Spleen (tissue), 11 donors: Measurements from ENCODE around the gene RHBDF2. TPM values are rescaled to one million over a fixed set of nuclear protein-coding genes. Genes with fewer than 3 reads are reported as not detected.
A peak's percentile ranks its signal among the peaks of the same experiment; 100 is the strongest.

ENCODE experiments used
- DNase-seq: peaks from one replicate; pipeline ENCODE4 v3.0.0-alpha.2; 2020
- H3K27ac ChIP-seq, 8 donors: fragments of 200-600 bp; sonication (generic) in 7 of 8; 1 replicate in 4 of 8; 2 replicates in 4 of 8; pipeline versions ENCODE4 v1.5.0 to v1.8.0; 2016 to 2021; ENCODE audit warnings: inconsistent platforms in 4 of 8, mild to moderate bottlenecking in 4 of 8, moderate library complexity in 1 of 8
- H3K27me3 ChIP-seq, 7 donors: fragments of 200-600 bp; sonication (generic) in 6 of 7; replicated peaks in 1 of 7; 1 replicate in 4 of 7; 2 replicates in 3 of 7; pipeline versions ENCODE4 v1.5.0 to v1.8.0; 2016 to 2021; ENCODE audit warnings: inconsistent platforms in 3 of 7, mild to moderate bottlenecking in 1 of 7
- H3K36me3 ChIP-seq, 6 donors: fragments of 200-600 bp; sonication (generic) in 5 of 6; 1 replicate in 4 of 6; 2 replicates in 2 of 6; pipeline versions ENCODE4 v1.5.0 to v1.8.0; 2016 to 2021; ENCODE audit warnings: inconsistent platforms in 2 of 6
- H3K4me1 ChIP-seq, 6 donors: fragments of 200-600 bp; sonication (generic) in 5 of 6; 1 replicate in 3 of 6; 2 replicates in 3 of 6; pipeline versions ENCODE4 v1.5.0 to v1.8.0; 2016 to 2021; ENCODE audit warnings: inconsistent platforms in 3 of 6
- H3K4me3 ChIP-seq, 8 donors: fragments of 200-600 bp; sonication (generic) in 7 of 8; 1 replicate in 4 of 8; 2 replicates in 4 of 8; pipeline versions ENCODE4 v1.5.0 to v1.8.0; 2016 to 2021; ENCODE audit warnings: inconsistent platforms in 4 of 8, mild to moderate bottlenecking in 4 of 8, moderate library complexity in 2 of 8
- H3K9me3 ChIP-seq, 8 donors: fragments of 200-600 bp; sonication (generic) in 7 of 8; 1 replicate in 4 of 8; 2 replicates in 4 of 8; pipeline versions ENCODE4 v1.5.0 to v1.8.0; 2016 to 2021; ENCODE audit warnings: inconsistent platforms in 4 of 8
- CTCF ChIP-seq, 11 experiments: fragments of 200-600 bp in 7 of 11; fragments of 450-650 bp in 4 of 11; sonication (generic) in 4 of 11; IDR thresholded peaks in 8 of 11; conservative IDR thresholded peaks in 3 of 11; 1 replicate in 7 of 11; 2 replicates in 4 of 11; pipeline versions ENCODE4 v1.4.0 to v1.8.0; 2016 to 2021; ENCODE audit warnings: antibody characterized with exemption in 11 of 11, inconsistent platforms in 4 of 11, mild to moderate bottlenecking in 1 of 11
- POLR2A ChIP-seq, 3 donors: fragments of 450-650 bp; IDR thresholded peaks; one replicate each; pipeline ENCODE4 v1.5.1; 2017; ENCODE audit warnings: antibody characterized with exemption in 3 of 3, mild to moderate bottlenecking in 1 of 3
- POLR2AphosphoS5 ChIP-seq, 3 donors: sonication (generic); formaldehyde crosslinking; IDR thresholded peaks; one replicate each; pipeline ENCODE4 v1.5.1; 2017; ENCODE audit warnings: antibody characterized with exemption in 3 of 3
- WGBS, 5 donors: extraction: QIAGEN DNeasy Blood & Tissue Kit in 3 of 5; methylation state at CpG; one replicate each; pipeline versions ENCODE4 v1.1.5 to v1.1.7; 2013 to 2018; 5-methylcytosine and 5-hydroxymethylcytosine counted together
- intact Hi-C: fragments of 100-400 bp; cut with DNase I; formaldehyde crosslinking; loops from one replicate; pipeline ENCODE4 v1.15.0; 2023; ENCODE audit warnings: low total_unique reads
- polyA plus RNA-seq, 3 donors: library from polyadenylated mRNA; stranded (reverse); fragments of 200-250 nt; gene quantifications; one replicate each; pipeline ENCODE4 v1.2.1, GENCODE V29; 2013
- total RNA-seq, 7 donors: library from RNA; depleted of rRNA in 3 of 7; stranded (reverse); fragments of >200 nt in 3 of 7; fragmentation: NEBNext Ultra II Directional in 4 of 7; extraction: Animal tissue kit (Norgen Biotek cat#: 25700) in 4 of 7; gene quantifications; one replicate each; pipeline versions ENCODE4 v1.1.0 to v1.2.1, GENCODE V29; 2016 to 2021
- donor health status: healthy with polysubstance abuse.
- donor health status: DM: no; HTN: no; CAD: no; lungs with moderate emphysema.
- donor health status: DM: no; HTN: no; CAD: no.
- donor health status: Bipolar disorder and iron deficiency.
- donor health status: healthy.
- donor health status: DM: no; HTN: no; CAD: no.
- donor health status: DM: yes; HTN: yes; CAD: no.

Gene RHBDF2
- total and polyA plus RNA-seq, 10 donors, result 31.4 to 147 (median 97.9) TPM

- WGBS, 5 donors, result 17 to 40% (median 21%) methylated on average over 4 to 37 of the region's 37 CpGs
- peak; percentile 70 for DNase-seq
- H3K4me1 ChIP-seq, result peaks cover 3 to 77% (median 45%) of the 10 kb centered on the region in 6 donors
- H3K27me3 ChIP-seq, result peaks cover 0 to 65% (median 22%) of the 10 kb centered on the region in 7 donors
- H3K36me3 ChIP-seq, result no peaks in the 10 kb centered on the region
- H3K4me3 ChIP-seq, result peak overlapping the region; percentile 19 to 72 (median 40)
- TF ChIP-seq POLR2A (IDR thresholded peaks at IDR 0.05), result no peak
- TF ChIP-seq CTCF (IDR thresholded peaks at IDR 0.05 in 8 of 11, conservative IDR thresholded peaks at IDR 0.05 in 3 of 11), result no peak
- peak in 2 of 3 donors; percentile 20 to 24 for TF ChIP-seq POLR2AphosphoS5 (IDR thresholded peaks at IDR 0.05)
- no peaks in the 10 kb centered on the region for H3K9me3 ChIP-seq
- intact Hi-C loops, result no loop called here
- H3K27ac ChIP-seq, result peak overlapping the region in 6 of 8 donors; percentile 61 to 73 (median 66)
Measured at GRCh38 chr17:76538281-76538931, 37.2 kb upstream of the RHBDF2 start.

GRCh38 chr17:76537578-76538280, 36.5 kb upstream of the RHBDF2 start, which contains the start of gene CYGB:
Gene CYGB (minus strand): TSS chr17:76537709. CDS start chr17:76537542, 167 bp downstream.
- intact Hi-C loops, result no loop called here

GRCh38 chr17:76537288-76537577, 36.0 kb upstream of the RHBDF2 start:
- intact Hi-C loops, result no loop called here
- H3K27ac ChIP-seq, result peak overlapping the region in 6 of 8 donors; percentile 43 to 67 (median 59)
- peak; percentile 73 for DNase-seq
- TF ChIP-seq POLR2A (IDR thresholded peaks at IDR 0.05), result no peak
- TF ChIP-seq POLR2AphosphoS5 (IDR thresholded peaks at IDR 0.05), result no peak
- no peak for TF ChIP-seq CTCF (IDR thresholded peaks at IDR 0.05 in 8 of 11, conservative IDR thresholded peaks at IDR 0.05 in 3 of 11)
- H3K4me3 ChIP-seq, result peak overlapping the region in 7 of 8 donors; percentile 17 to 72 (median 44)
- H3K36me3 ChIP-seq, result no peaks in the 10 kb centered on the region
- H3K9me3 ChIP-seq, result no peaks in the 10 kb centered on the region
- peaks cover 3 to 71% (median 42%) of the 10 kb centered on the region in 6 donors for H3K4me1 ChIP-seq
- 10 to 17% (median 15%) methylated on average over 4 to 26 of the region's 26 CpGs for WGBS, 5 donors
- H3K27me3 ChIP-seq, result peaks cover 0 to 55% (median 22%) of the 10 kb centered on the region in 7 donors

More at GRCh38 chr17:76537578-76538280, 36.5 kb upstream of the RHBDF2 start, which contains the start of gene CYGB:
- Histone ChIP-seq H3K36me3 (no peaks in the 10 kb centered on the region), H3K27me3 (peaks cover 0 to 60% (median 22%) of the 10 kb centered on the region in 7 donors), H3K4me1 (peaks cover 3 to 70% (median 42%) of the 10 kb centered on the region in 6 donors), H3K27ac (peak within 1 kb of the TSS in 6 of 8 donors; percentile 61 to 73 (median 66)), H3K9me3 (no peaks in the 10 kb centered on the region), H3K4me3 (peak within 1 kb of the TSS; percentile 19 to 72 (median 40))
- TF ChIP-seq POLR2A (IDR thresholded peaks at IDR 0.05) (no peak), CTCF (IDR thresholded peaks at IDR 0.05 in 8 of 11, conservative IDR thresholded peaks at IDR 0.05 in 3 of 11) (no peak), POLR2AphosphoS5 (IDR thresholded peaks at IDR 0.05) (no peak)
- 1% methylated on average over 35 to 95 of the region's 95 CpGs for WGBS, 5 donors
- DNase-seq, result peak; percentile 78
